MM.1S (cell line): ENCODE data around the gene SLC6A20.

Experiments used
- DNase-seq: peaks from one replicate; pipeline ENCODE4 v3.0.0-alpha.2; 2015
- H2AFZ ChIP-seq: fragments of 300-600 bp; sonication (generic); 2 replicates; pipeline ENCODE4 v1.6.0; 2016; ENCODE audit warnings: antibody characterized with exemption, low read length
- H3F3A ChIP-seq: fragments of 300-600 bp; sonication (generic); 2 replicates; pipeline ENCODE4 v1.6.1; 2016; ENCODE audit warnings: mild to moderate bottlenecking, antibody characterized with exemption, low read length, moderate library complexity, mixed read lengths; ENCODE audit not compliant: insufficient read depth
- H3K27ac ChIP-seq: fragments of 300-600 bp; sonication (generic); 2 replicates; pipeline ENCODE4 v1.5.1; 2016; ENCODE audit warnings: mild to moderate bottlenecking, low read length
- H3K27me3 ChIP-seq: fragments of 300-600 bp; sonication (generic); replicated peaks from 2 replicates; pipeline ENCODE4 v1.6.0; 2016; ENCODE audit warnings: low read length; ENCODE audit not compliant: insufficient read depth
- H3K36me3 ChIP-seq: fragments of 300-600 bp; sonication (generic); replicated peaks from 2 replicates; pipeline ENCODE4 v1.6.1; 2016; ENCODE audit warnings: mild to moderate bottlenecking, low read length, mixed read lengths; ENCODE audit not compliant: insufficient read depth
- H3K4me1 ChIP-seq: fragments of 300-600 bp; sonication (generic); 2 replicates; pipeline ENCODE4 v1.6.1; 2016; ENCODE audit warnings: low read length, mixed read lengths
- H3K4me2 ChIP-seq: fragments of 300-600 bp; sonication (generic); 2 replicates; pipeline ENCODE4 v1.6.0; 2016; ENCODE audit warnings: low read depth, low read length
- H3K4me3 ChIP-seq: fragments of 300-600 bp; sonication (generic); 2 replicates; pipeline ENCODE4 v1.5.1; 2016; ENCODE audit warnings: low read length, mixed read lengths
- H3K79me2 ChIP-seq: fragments of 300-600 bp; sonication (generic); 2 replicates; pipeline ENCODE4 v1.6.1; 2016; ENCODE audit warnings: mixed run types, low read length, mixed read lengths
- H3K9ac ChIP-seq: fragments of 300-600 bp; sonication (generic); 2 replicates; pipeline ENCODE4 v1.6.1; 2016; ENCODE audit warnings: low read length, mixed read lengths
- H3K9me2 ChIP-seq: fragments of 300-600 bp; sonication (generic); replicated peaks from 2 replicates; pipeline ENCODE4 v1.6.1; 2016; ENCODE audit warnings: mild to moderate bottlenecking, low read length, mixed read lengths; ENCODE audit not compliant: insufficient read depth
- H3K9me3 ChIP-seq: fragments of 300-600 bp; sonication (generic); replicated peaks from 2 replicates; pipeline ENCODE4 v1.6.1; 2016; ENCODE audit warnings: mild to moderate bottlenecking, low read length, mixed read lengths; ENCODE audit not compliant: insufficient read depth
- H4K20me1 ChIP-seq: fragments of 300-600 bp; sonication (generic); 2 replicates; pipeline ENCODE4 v1.6.1; 2016; ENCODE audit warnings: mild to moderate bottlenecking, low read length, moderate library complexity, mixed read lengths; ENCODE audit not compliant: insufficient read depth
- EZH2 ChIP-seq: fragments of 300-600 bp; sonication (generic); optimal IDR thresholded peaks from 2 replicates; pipeline ENCODE3; 2017; ENCODE audit warnings: low read depth, mild to moderate bottlenecking, antibody characterized with exemption, low read length, mixed read lengths
- EZH2phosphoT487 ChIP-seq: fragments of 300-600 bp; sonication (generic); IDR thresholded peaks from 2 replicates; pipeline ENCODE4 v1.6.1; 2018; ENCODE audit warnings: antibody characterized with exemption, low read length
- TF ChIP-seq, protein P1 (sequence below): fragments of 300-600 bp; sonication (generic); IDR thresholded peaks from 2 replicates; pipeline ENCODE4 v1.5.1; 2016; ENCODE audit warnings: antibody characterized with exemption, low read length, mixed read lengths

The SLC6A20 gene

GRCh38 chr3:45796902-45797637 is 734 bp upstream of the SLC6A20 start:
- H3K4me3 ChIP-seq, result no peak overlapping the region
- no peaks in the 10 kb centered on the region for H3K9me2 ChIP-seq
- peak overlapping the region; percentile 47; the same call in 1 of the 2 replicates for H3K4me2 ChIP-seq

DNA sequence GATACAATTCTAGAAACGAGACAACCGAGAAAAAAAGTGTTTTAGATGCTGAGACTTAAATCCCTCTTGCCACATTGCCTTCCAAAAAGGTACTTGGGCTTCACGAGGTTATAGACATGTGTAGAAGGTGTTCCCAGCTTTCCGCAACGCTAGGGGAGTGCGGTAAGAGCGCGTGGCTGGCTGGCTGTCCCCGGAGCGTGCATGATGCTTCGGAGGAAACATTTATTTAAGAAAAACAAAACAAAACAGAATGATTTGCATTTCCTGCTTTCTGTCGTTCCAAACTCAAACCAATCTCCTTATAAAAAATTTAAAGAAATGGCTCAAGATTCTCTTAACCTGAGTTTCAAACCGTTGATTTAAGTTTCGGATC is 841 bp downstream of the SLC6A20 start:
- Histone ChIP-seq H2AFZ (no peak overlapping the region), H3K9me2 (no peaks in the 10 kb centered on the region), H3K9me3 (no peaks in the 10 kb centered on the region), H3K4me2 (no peak overlapping the region), H3K79me2 (no peaks in the 10 kb centered on the region), H4K20me1 (no peaks in the 10 kb centered on the region), H3F3A (no peaks in the 10 kb centered on the region), H3K4me3 (no peak overlapping the region), H3K9ac (no peak overlapping the region), H3K27ac (no peak overlapping the region), H3K27me3 (0 out of 2 replicates have a peak, but pooled peaks cover 9% of the 10 kb centered on the region), H3K4me1 (no peaks in the 10 kb centered on the region), H3K36me3 (no peaks in the 10 kb centered on the region)
- DNase-seq, result no peak
- TF ChIP-seq EZH2phosphoT487, result no peak
- TF ChIP-seq EZH2, result no peak
- TF ChIP-seq, protein P1, sequence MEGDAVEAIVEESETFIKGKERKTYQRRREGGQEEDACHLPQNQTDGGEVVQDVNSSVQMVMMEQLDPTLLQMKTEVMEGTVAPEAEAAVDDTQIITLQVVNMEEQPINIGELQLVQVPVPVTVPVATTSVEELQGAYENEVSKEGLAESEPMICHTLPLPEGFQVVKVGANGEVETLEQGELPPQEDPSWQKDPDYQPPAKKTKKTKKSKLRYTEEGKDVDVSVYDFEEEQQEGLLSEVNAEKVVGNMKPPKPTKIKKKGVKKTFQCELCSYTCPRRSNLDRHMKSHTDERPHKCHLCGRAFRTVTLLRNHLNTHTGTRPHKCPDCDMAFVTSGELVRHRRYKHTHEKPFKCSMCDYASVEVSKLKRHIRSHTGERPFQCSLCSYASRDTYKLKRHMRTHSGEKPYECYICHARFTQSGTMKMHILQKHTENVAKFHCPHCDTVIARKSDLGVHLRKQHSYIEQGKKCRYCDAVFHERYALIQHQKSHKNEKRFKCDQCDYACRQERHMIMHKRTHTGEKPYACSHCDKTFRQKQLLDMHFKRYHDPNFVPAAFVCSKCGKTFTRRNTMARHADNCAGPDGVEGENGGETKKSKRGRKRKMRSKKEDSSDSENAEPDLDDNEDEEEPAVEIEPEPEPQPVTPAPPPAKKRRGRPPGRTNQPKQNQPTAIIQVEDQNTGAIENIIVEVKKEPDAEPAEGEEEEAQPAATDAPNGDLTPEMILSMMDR, result no peak

More at GRCh38 chr3:45796902-45797637, 734 bp upstream of the SLC6A20 start:
- Histone ChIP-seq H3K9ac (no peak overlapping the region), H4K20me1 (no peaks in the 10 kb centered on the region), H2AFZ (no peak overlapping the region), H3K9me3 (no peaks in the 10 kb centered on the region), H3F3A (no peaks in the 10 kb centered on the region), H3K27ac (no peak overlapping the region), H3K36me3 (no peaks in the 10 kb centered on the region), H3K27me3 (0 out of 2 replicates have a peak, but pooled peaks cover 9% of the 10 kb centered on the region), H3K79me2 (no peaks in the 10 kb centered on the region), H3K4me1 (no peaks in the 10 kb centered on the region)
- TF ChIP-seq EZH2 (no peak), EZH2phosphoT487 (no peak)
- TF ChIP-seq, protein P1, result no peak
- no peak for DNase-seq

DNA sequence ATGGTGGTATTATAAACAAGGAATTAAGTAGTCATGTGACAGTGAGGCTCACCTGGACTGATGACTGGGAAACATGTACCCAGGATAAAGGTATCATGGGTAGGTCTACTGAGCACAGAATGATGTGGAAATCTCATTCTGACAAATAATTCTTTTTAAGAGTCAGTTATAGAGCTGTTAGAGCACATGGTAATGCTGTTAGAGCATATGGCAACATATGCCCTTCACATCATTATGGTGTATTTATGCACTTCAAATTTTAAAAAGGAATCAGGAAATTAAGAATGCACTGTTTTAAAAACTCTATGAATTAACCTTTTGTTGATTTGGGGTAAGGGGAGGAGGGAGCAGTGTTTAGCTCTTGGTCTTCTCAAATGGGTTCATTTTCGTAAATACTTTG is 1.7 kb downstream of the SLC6A20 start:
- no peak for TF ChIP-seq EZH2
- TF ChIP-seq, protein P1, result no peak
- no peak for TF ChIP-seq EZH2phosphoT487
- Histone ChIP-seq H3K36me3 (no peaks in the 10 kb centered on the region), H3K9me3 (no peaks in the 10 kb centered on the region), H3K4me2 (no peak overlapping the region), H3K9ac (no peak overlapping the region), H4K20me1 (no peaks in the 10 kb centered on the region), H3K4me1 (no peaks in the 10 kb centered on the region), H3F3A (no peaks in the 10 kb centered on the region), H2AFZ (no peak overlapping the region), H3K79me2 (no peaks in the 10 kb centered on the region), H3K9me2 (no peaks in the 10 kb centered on the region), H3K4me3 (no peak overlapping the region), H3K27me3 (0 out of 2 replicates have a peak, but pooled peaks cover 9% of the 10 kb centered on the region), H3K27ac (no peak overlapping the region)
- DNase-seq, result no peak
